ENCODE results near the gene DVL1.
"Not testable (repeated sequence)": the region's sequence is repeated elsewhere in the genome, so short reads cannot be mapped to it uniquely, and the experiment has no call there.

The DVL1 gene

DNA sequence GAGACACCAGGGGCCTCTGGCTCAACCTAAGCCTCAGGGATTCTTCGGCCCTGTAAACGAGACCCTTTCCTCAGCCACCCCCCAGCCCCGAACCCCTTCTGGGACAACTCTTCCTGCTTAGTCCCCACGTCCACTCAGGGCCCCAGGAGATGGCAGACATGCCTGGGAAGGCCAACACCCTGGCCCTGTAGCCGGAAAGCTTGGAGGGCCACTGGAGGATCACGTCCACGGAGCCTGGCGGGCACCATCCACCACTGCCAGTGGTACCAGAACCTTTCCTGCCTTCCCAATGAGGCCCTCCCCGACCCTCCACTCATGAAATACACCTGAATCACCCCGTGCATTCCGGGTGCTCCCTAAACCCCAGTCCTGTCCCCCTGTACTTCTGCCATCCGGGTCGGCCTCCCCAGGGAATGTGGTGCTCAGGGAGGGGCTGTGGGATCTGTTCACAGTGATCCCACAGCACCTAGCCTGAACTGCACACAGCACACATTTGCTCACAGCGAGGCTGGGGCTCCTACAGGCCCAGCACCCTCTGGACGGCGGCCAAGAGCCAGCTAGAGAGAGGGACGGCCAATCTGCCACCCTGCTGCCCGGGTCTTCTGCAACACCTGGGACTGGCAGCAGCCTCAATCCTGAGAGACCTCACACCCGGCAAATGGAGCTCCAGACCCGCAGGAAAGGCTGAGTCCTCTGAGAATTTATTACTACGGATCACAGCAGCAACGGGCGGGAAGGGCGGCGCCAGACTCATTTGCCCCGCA is 24.0 kb upstream of the DVL1 start:
- no peak for DNase-seq

- peak in 1 of 2 donors; percentile 23 for DNase-seq
These were observed 22.8 kb upstream of the DVL1 start for GRCh38 chr1:1371746-1372711.

DNA sequence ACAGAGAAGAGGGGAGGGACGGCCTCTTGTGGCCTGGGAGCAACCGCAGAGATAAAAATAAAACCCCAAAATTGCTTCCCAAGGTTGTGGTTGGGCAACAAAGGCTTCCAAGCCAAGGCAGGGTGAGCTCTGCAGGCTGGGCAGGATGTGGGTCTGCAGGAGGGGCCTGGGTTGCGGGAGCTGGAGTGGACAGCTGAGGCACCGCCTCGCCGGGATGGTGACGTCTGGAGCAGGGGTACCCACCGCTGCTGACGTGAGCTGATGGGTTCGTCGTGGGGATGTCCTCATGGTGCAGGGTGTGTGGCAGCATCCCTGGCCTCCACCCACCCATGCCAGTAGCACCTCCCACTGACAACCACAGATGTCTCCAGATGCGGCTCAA is 22.1 kb upstream of the DVL1 start:
- no peak for DNase-seq

DNA sequence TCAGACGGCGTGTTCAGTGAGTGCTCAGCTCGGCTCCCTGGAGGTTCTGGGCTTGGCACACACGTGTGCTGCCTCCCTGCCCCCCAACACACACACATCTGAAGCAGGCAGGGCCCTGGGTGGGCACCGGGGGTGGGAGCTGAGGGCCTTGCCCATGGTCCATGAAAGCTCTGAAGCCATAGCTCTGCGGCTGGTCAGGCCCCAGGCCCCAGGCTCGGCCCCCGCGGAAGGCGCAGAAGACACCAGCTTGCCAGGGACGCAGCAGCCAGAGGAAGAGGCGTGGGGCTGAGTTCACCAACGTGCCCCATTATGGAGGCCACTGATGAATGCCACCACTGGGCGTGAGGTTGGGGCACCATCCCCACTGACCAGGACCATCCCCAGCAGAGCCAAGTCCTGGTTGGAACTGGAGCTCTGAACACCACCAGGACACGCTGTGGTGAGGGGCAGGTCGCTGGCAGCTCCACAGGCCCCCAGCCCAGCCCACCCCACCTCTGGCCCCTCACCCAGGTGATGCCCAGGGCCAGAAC is 21.6 kb upstream of the DVL1 start:
- DNase-seq: no peak

DNA sequence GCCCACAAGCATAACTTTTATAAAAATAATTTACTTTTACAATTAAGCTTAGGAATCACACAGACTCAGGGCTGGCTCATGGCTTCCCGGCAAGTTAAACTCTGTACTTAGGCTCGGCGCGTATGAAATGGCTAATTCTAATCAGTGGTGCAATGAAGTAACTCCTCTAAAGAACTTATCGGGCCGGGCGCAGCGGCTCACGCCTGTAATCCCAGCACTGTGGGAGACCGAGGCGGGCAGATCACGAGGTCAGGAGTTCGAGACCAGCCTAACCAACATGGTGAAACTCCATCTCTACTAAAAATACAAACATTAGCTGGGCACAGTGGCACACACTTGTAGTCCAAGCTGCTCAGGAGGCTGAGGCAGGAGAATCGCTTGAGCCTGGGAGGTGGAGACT is 20.9 kb upstream of the DVL1 start:
- not testable (repeated sequence) for DNase-seq

- no peak for DNase-seq
These were observed 18.1 kb upstream of the DVL1 start for GRCh38 chr1:1367315-1367714.

DNA sequence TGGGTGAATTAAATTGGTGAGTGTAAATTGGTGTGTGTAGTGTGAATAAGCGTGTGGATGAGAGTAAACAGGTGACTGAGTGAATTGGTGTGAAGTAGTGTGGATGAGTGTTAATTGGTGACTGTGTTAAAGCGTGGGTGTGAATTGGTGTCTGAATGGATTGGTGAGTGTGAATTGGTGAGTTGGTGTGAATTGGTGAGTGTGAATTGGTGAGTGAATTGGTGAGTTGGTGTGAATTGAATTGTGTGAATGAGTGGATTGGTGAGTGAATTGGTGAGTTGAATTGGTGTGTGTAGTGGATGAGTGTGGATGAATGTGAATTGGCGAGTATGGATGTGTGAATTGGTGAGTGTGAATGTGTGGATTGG is 17.5 kb upstream of the DVL1 start:
- no peak for DNase-seq

DNA sequence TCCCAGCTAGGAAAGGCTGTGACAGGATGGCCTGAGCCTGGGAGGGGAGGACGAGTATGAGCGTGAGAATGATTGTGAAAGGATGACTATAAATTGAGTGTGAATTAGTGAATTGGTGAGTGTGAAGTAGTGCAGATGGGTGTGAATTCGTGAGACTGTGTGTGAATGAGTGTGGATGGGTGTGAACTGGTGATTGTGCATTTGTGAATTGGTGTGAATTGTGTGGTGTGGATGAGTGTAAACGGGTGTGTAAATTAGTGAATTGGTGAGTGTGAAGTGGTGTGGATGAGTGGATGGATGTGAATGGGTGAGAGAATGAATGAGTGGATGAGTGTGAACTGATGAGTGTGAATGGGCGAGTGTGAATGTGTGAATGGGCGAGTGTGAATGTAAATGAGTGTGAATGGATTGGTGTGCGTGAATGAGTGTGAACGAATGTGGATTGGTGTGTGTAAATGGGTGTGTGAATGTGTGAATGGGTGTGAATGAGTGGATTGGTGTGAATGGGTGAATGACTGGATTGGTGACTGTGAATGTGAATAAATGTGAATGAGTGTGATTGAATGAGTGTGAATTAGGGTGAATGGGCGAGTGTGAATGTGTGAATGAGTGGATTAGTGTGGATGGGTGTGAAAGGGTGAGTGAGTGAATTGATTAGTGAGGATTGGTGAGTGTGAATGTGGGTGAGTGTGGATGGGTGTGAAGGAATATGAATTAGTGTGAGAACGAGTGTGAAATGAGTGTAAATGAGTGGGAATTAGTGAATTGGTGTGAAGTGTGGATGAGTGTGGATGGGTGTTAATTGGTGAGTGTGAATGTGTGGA is 16.9 kb upstream of the DVL1 start:
- no peak for DNase-seq

DNA sequence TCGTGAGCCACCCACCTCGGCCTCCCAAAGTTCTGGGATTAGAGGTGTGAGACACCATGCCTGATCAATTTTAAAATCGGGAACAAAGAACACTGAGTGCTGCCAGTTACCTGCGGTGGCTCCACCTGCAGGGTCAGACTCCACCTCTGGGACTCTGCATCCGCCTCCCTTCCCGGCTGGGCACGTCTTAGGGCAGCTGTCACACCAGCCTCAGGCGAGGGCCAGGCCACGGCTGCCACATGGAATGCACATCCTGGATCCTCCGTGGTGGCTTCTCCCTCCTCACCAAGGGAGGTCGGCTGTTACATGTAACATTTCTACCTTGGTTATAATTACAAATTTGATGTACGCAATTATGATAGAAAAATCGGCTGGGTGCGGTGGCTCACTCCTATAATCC is 15.0 kb upstream of the DVL1 start:
- DNase-seq: no peak

- no peak for DNase-seq
These were observed 12.8 kb upstream of the DVL1 start for GRCh38 chr1:1361982-1362423.

GRCh38 chr1:1361233-1361981 is 12.2 kb upstream of the DVL1 start:
- no peak for DNase-seq

DNA sequence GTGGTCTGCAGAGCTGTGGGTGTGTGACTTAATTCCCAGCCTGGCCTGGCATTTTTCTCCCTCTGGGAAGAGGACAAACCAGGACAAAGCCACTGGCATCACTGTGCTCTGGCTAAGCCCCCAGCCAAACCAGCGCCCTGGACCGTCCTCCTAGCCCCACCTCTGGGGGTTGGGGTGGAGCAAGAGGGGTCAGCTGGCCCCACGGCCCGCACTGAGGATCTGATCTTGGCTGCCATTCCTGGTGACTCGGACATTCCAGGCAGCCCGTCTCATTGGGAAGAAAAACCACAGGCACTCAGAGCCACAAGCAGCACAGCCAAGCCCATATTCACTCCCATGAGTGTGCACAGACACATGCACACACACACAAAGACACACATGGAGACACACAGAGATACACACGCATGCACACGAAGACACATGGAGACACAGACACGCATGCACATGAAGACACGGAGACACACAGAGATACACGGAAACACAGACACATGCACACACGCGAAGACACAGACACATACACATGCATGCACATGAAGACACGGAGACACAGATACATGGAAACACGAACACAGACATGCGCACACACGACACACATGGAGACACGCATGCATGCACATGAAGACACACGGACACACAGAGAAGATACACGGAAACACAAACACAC is 11.4 kb upstream of the DVL1 start:
- no peak for DNase-seq

GRCh38 chr1:1359664-1360468 is 10.6 kb upstream of the DVL1 start:
- DNase-seq: no peak

GRCh38 chr1:1359308-1359663 is 10.1 kb upstream of the DVL1 start:
- no peak for DNase-seq

DNA sequence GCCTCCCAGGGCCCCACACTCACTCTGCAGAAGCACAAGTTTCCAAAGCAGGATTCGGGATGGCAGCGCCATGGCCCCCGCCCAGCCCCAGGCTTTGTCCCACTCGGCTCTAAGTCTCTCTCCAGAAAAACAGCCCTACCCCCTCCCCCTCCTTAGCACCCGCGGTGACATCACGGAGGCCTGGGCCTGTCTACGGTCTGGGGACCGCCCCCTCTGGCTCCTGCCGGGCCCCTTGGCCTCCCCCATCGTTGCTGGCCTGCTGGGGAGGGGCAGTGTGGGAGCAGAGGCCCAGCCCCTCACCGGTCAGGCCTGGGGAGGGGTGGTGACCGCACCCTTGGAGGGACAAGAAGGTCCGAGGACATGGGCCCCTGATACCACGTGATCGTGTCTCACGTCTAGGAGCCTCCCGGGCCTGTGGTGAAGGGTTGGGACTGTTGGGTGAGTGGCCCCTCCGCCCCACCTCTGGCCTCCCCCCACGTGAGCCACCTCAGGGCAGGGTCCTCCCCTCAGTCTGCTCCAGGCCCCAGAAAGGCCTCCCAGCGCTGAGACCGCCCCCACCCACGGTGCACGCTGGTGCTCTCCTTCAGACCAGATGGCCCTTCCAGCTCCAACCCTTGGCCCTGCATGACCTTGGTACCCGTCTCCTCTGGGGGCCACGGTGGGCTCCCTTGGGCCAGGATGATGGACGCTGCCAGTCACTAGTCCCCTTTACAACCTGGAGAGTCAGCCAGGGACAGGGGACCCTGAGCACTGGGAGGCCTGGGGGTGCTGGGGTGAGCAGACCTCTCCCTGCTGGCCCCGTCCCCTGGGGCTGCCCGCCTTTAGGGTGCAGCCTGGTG is 9.4 kb upstream of the DVL1 start, which contains the start of gene MXRA8:
TSS of gene MXRA8 (minus strand) at position 123 of the 839 bp plus-strand sequence. CDS start at position 72, 51 bp downstream.
- no peak for DNase-seq

DNA sequence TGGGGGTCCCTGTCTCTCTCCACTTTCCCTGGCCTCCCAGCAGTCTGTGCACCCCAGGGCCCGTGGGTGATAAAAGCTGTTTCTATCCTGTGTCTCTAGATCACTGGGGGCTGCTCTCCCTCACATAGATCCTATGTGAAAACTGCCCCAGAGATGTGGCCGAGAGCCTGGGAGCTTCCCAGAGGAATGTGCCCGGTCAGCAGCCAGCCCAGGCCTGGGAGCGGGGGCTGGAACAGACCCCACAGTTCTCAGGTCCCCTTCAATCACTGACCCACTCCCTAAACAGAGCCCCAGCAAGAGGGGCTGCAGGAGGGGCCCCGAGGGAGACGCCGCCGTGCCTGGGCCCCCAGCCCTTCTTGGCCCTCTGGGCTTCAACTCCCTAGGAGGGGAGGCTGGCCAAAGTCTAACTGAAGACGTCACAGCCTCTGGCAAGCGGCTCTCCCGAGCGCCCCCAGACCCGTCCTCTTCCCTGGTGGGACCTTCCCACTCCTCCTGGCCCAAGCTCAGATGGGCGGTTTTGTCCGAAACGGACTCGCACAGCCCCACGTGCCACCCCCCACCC is 8.7 kb upstream of the DVL1 start:
- DNase-seq: no peak

DNA sequence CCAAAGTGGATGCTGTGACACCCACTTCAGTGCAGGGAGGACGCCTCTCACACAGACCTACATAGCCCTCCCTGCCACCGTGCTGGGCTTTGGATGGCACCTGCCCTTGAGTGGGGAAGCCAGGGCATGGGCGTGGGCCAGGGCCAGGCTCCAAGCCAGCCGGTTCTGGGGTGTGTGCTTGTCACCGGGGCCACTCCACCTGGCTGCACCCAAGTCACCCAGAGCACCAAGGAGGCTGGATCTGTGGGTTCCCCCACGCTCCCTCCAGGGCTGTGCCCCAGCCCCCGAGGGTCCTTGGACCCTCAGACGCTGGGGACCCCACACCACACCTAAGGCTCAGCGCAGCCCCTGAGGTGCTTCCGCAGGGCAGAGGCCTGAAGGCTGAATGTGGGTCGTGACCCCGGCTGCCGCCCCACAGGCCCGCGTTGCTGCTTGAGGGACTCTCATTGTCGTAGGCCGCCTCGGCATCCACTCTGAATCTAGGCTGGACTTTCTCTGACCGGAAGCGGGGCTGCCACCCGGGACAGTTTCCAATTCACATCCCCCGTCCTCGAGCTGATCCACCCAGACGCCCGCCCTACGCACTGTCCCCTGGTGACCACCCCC is 7.7 kb upstream of the DVL1 start:
- no peak for DNase-seq

- DNase-seq: no peak
These were observed 7.1 kb upstream of the DVL1 start for GRCh38 chr1:1356166-1356795.

Measured in hippocampal formation (tissue), 2 donors.